GM10266 (cell line): ENCODE results near the gene AP2B1.

Experiments used
- DNase-seq: peaks from one replicate; pipeline ENCODE4 v3.0.0; 2012; ENCODE audit errors: extremely low spot score
- TF ChIP-seq, protein P1 (sequence below): IDR thresholded peaks from 2 replicates; pipeline ENCODE4 v1.5.1; 2012; ENCODE audit warnings: mild to moderate bottlenecking, low read depth; ENCODE audit not compliant: control insufficient read depth, insufficient read depth; ENCODE audit errors: missing control alignments

The AP2B1 gene

DNA sequence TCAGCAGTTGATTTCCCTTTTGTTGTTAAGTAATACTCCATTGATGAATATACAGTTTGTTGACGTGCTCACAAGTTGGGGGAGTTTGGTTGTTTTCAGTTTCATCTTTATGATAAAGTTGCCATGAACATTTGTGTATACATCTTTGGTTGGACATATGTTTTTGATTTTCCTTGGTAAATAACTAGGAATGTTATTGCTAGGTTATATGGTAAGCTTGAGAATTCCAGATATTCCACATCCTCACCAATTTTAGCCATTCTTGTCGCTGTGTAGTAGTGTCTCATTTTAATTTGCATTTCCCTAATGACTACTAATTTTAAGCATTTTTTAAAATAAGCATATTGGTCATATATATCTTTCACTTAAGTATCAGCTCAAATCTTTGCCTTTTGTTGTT lies 89.3 kb downstream of the AP2B1 start:
- DNase-seq = no peak
- TF ChIP-seq, protein P1, sequence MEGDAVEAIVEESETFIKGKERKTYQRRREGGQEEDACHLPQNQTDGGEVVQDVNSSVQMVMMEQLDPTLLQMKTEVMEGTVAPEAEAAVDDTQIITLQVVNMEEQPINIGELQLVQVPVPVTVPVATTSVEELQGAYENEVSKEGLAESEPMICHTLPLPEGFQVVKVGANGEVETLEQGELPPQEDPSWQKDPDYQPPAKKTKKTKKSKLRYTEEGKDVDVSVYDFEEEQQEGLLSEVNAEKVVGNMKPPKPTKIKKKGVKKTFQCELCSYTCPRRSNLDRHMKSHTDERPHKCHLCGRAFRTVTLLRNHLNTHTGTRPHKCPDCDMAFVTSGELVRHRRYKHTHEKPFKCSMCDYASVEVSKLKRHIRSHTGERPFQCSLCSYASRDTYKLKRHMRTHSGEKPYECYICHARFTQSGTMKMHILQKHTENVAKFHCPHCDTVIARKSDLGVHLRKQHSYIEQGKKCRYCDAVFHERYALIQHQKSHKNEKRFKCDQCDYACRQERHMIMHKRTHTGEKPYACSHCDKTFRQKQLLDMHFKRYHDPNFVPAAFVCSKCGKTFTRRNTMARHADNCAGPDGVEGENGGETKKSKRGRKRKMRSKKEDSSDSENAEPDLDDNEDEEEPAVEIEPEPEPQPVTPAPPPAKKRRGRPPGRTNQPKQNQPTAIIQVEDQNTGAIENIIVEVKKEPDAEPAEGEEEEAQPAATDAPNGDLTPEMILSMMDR = no peak

DNA sequence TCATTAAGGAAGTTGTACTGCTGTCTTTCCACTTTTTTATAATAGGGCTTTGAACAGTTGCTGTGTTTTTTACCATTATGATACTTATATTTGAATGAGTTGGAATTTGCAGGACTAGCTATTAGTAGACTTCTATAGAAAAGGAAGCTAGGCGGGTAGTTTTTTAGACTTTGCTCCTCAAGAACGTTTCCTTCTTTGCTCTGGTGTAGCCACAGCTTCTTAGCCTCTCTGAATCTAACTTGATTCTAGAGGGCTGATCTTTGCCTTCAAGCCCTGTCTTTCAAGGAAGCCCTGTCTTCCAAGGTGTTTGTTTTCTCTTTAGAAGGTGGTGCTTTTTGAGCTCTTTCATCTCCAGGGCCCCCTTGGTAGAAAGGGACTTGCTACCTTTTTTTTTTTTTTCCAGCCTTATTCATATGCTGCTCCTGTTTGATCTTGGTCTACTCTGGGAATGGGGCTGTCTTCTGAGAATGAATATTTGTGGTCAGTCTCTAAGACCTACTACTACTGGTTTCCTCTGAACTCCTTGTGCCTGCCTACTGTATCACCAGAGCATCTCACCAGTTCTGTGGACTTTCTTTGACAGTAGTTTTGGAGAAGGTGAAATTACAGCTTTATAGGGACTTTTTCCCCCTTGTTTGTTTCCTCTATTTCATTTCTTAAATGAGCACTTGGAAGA lies 92.0 kb downstream of the AP2B1 start:
- no peak for DNase-seq
- TF ChIP-seq, protein P1 = no peak

DNA sequence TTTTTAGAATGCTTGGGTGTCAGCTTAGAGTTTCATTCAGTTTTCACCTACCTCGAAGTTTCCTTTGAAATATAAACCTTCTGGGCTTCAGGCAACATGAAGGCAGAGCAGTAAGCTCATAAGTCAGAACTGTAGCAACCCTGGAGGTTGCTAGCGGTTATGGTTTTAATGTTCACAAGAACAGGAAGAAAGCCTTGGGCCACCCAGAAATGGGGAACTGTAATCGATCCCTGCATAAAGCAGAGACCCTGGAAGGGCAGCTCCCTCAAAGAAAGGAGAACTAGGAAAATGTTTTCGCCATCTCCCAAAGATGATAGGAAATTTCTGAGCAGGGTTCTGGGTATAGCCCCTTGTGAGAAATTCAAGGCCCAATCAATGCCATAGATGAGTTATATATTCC lies 96.5 kb downstream of the AP2B1 start:
- no peak for DNase-seq
- TF ChIP-seq, protein P1 = no peak

DNA sequence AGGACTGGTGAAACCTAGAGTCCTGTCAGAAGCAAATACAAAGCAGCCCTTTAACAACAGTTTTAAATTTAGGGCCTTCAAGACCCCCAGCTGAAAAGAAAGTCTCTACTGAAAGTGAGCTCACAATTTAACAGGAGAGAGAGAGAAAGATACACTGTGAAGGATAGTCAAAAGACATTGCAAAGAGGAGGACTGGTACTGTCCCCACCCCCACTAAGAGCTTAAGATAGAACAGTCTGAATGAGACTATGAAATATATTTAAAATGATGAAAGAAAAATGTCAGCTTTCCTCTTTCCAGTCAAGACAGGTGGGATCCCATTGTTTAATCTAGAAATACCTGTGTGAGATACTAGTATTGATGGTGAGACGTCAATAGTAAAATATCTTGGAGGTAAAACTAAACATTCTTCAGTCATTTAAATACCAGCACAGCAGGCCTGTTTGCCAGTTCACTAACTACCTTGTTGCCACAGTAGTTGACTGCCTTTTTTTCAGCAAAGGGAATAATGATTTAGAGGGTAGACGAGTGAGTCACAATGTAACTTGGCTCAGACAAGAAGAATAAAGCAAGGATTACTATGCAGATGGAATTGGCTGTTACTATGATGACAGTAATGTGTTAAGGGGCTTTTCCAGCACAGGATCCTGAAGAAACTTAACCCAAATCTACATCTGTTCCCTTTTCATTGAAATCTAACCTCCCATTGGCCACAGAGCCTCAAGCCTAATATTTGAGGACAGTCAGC lies 97.1 kb downstream of the AP2B1 start:
- DNase-seq = no peak
- TF ChIP-seq, protein P1 = no peak

DNA sequence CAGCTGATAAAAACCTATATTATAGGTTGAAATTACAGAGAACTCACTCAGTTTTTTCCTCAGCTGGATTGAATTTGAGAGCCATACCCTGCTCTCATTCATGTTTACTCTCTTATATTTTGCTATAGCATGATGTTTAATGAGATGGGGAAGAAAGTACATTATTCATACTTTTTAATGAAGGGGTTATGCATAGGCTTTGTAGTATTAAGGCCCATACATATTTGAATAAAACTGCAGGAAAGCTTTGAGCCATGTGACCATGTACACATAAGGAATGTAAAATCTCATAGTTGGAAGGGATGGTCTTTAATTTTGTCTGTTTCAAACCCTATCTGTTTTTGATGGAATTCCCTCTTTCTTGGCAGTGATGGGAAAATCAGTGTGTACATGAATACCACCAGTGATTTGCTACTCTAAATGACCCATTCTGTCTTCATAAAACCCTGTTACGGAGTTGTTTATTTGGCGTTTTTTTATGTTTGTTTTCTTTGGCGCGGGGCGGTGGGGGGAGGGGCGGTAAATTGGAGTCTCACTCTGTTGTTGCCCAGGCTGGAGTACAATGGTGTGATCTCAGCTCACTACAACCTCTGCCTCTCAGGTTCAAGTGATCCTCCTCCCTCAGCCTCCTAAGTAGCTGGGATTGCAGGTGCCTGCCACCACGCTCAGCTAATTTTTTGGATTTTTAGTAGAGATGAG lies 105.5 kb downstream of the AP2B1 start:
- DNase-seq = no peak
- TF ChIP-seq, protein P1 = no peak

DNA sequence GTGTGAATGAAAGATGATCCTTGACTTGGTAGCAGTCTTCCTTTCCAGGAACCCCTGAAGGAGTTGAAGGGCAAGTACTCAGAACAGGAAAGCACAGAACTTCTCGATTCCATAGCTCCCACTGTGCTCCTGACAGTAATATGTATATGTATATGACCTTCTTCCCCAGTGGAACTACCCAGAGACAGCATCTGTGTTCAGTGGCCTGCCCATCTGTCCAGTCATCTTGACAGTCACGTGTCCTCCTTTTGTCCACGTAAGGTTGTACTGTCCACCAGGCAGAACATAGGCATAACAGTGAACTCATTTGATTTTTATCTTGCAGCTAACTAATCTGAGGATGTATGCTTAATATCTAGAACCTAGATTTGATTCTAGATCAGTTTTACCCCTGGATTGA lies 106.5 kb downstream of the AP2B1 start:
- no peak for DNase-seq
- TF ChIP-seq, protein P1 = no peak
